IPS DF 6.9 (cell line): ENCODE results near the gene GALK2.
A peak's percentile ranks its signal among the peaks of the same experiment; 100 is the strongest.

Experiments used
- DNase-seq: peaks from one replicate; pipeline ENCODE4 v3.0.0-alpha.2; 2013; ENCODE audit warnings: low read depth, low spot score
- H3K27ac ChIP-seq: one replicate; pipeline ENCODE4 v1.5.1; 2013; ENCODE audit warnings: low read length, control low read depth
- H3K27me3 ChIP-seq: 2 replicates; pipeline ENCODE4 v1.6.1; 2013; ENCODE audit warnings: mild to moderate bottlenecking, low read length; ENCODE audit not compliant: control insufficient read depth, insufficient read depth
- H3K36me3 ChIP-seq: 2 replicates; pipeline ENCODE4 v1.6.1; 2013; ENCODE audit warnings: low read length; ENCODE audit not compliant: control insufficient read depth, insufficient read depth
- H3K4me1 ChIP-seq: 2 replicates; pipeline ENCODE4 v1.6.1; 2013; ENCODE audit warnings: low read length; ENCODE audit not compliant: control insufficient read depth, insufficient read depth
- H3K4me3 ChIP-seq: 2 replicates; pipeline ENCODE4 v1.5.1; 2013; ENCODE audit warnings: mild to moderate bottlenecking, low read length
- H3K9me3 ChIP-seq: 2 replicates; pipeline ENCODE4 v1.6.1; 2013; ENCODE audit warnings: low read length, inconsistent platforms; ENCODE audit not compliant: control insufficient read depth, insufficient read depth
- WGBS: extraction: QIAGEN DNeasy Blood & Tissue Kit; methylation state at CpG from one replicate; pipeline ENCODE4 v1.1.7; 2013; ENCODE audit warnings: mixed read lengths, missing lambda C conversion rate; ENCODE audit not compliant: insufficient read length, insufficient coverage; 5-methylcytosine and 5-hydroxymethylcytosine counted together

The GALK2 gene

GRCh38 chr15:49380912-49381311 lies 210.9 kb downstream of the GALK2 start:
- peak; percentile 4 for DNase-seq
- no peak overlapping the region for H3K27ac ChIP-seq
- H3K4me3 ChIP-seq: no peak overlapping the region
- peaks cover 1% of the 10 kb centered on the region for H3K4me1 ChIP-seq
- H3K36me3 ChIP-seq: no peaks in the 10 kb centered on the region
- H3K9me3 ChIP-seq: no peaks in the 10 kb centered on the region
- no peaks in the 10 kb centered on the region for H3K27me3 ChIP-seq
- no CpG with 5 or more reads among the region's 5 CpGs for WGBS
